ENCODE data around the gene DCD. TPM values are rescaled to one million over a fixed set of nuclear protein-coding genes. Genes with fewer than 3 reads are reported as not detected.

Gene DCD
- polyA plus RNA-seq, 1 donor from 2014 or later = not detected

GRCh38 chr12:54611715-54612149 is 36.4 kb downstream of the DCD start:
- H3K9me2 ChIP-seq (ENCODE audit: insufficient read depth, low read length) = no peaks in the 10 kb centered on the region
- H3F3A ChIP-seq (ENCODE audit: insufficient read depth, low read length, poor library complexity, severe bottlenecking) = no peaks in the 10 kb centered on the region
- no peaks in the 10 kb centered on the region for H3K9me3 ChIP-seq (ENCODE audit: low read length)
- H3K36me3 ChIP-seq (ENCODE audit: insufficient read depth, low read length) = no peaks in the 10 kb centered on the region
- H3K27ac ChIP-seq (ENCODE audit: low read length) = no peak overlapping the region
- no peak overlapping the region for H2AFZ ChIP-seq (ENCODE audit: low read depth, low read length)
- H3K4me3 ChIP-seq (ENCODE audit: low read length) = no peak overlapping the region
- no peak overlapping the region for H3K9ac ChIP-seq (ENCODE audit: low read length)
- TF ChIP-seq POLR2AphosphoS5 (IDR thresholded peaks at IDR 0.05) = no peak
- TF ChIP-seq CTCF (IDR thresholded peaks at IDR 0.05; ENCODE audit: poor library complexity, severe bottlenecking) = no peak
- TF ChIP-seq REST (IDR thresholded peaks at IDR 0.05; ENCODE audit: borderline replicate concordance) = no peak
- no peak for TF ChIP-seq RAD21 (conservative IDR thresholded peaks at IDR 0.05)
- no peak for TF ChIP-seq TAF1 (IDR thresholded peaks at IDR 0.05; ENCODE audit: low read depth)
- TF ChIP-seq SMC3 (conservative IDR thresholded peaks at IDR 0.05; ENCODE audit: poor library complexity) = no peak
- no peak for TF ChIP-seq EP300 (conservative IDR thresholded peaks at IDR 0.05; ENCODE audit: poor library complexity, severe bottlenecking)
- no peak for TF ChIP-seq EZH2 (IDR thresholded peaks at IDR 0.05; ENCODE audit: borderline replicate concordance, insufficient read depth, low read length, poor library complexity, severe bottlenecking)
- TF ChIP-seq MXI1 (conservative IDR thresholded peaks at IDR 0.05; ENCODE audit: poor library complexity, severe bottlenecking) = no peak
- no peaks in the 10 kb centered on the region for H4K20me1 ChIP-seq (ENCODE audit: insufficient read depth)
- H3K4me2 ChIP-seq (ENCODE audit: low read length) = no peak overlapping the region
- H3K79me2 ChIP-seq (replicated peaks; ENCODE audit: insufficient read depth, low read length) = no peaks in the 10 kb centered on the region
- no peaks in the 10 kb centered on the region for H3K27me3 ChIP-seq (ENCODE audit: insufficient read depth, low read depth, low read length)

GRCh38 chr12:54608769-54609168 is 39.4 kb downstream of the DCD start:
- Histone ChIP-seq H3K36me3 (ENCODE audit: insufficient read depth, low read length) (no peaks in the 10 kb centered on the region), H2AFZ (ENCODE audit: low read depth, low read length) (no peak overlapping the region), H3K79me2 (replicated peaks; ENCODE audit: insufficient read depth, low read length) (no peaks in the 10 kb centered on the region), H3K9me2 (ENCODE audit: insufficient read depth, low read length) (no peaks in the 10 kb centered on the region), H3K9ac (ENCODE audit: low read length) (no peak overlapping the region), H3K4me2 (ENCODE audit: low read length) (no peak overlapping the region), H3K27ac (ENCODE audit: low read length) (no peak overlapping the region), H3K4me3 (ENCODE audit: low read length) (no peak overlapping the region), H3K9me3 (ENCODE audit: low read length) (no peaks in the 10 kb centered on the region), H3F3A (ENCODE audit: insufficient read depth, low read length, poor library complexity, severe bottlenecking) (no peaks in the 10 kb centered on the region), H4K20me1 (ENCODE audit: insufficient read depth) (no peaks in the 10 kb centered on the region), H3K27me3 (ENCODE audit: insufficient read depth, low read depth, low read length) (no peaks in the 10 kb centered on the region)
- TF ChIP-seq RAD21 (conservative IDR thresholded peaks at IDR 0.05) (no peak), TAF1 (IDR thresholded peaks at IDR 0.05; ENCODE audit: low read depth) (no peak), EP300 (conservative IDR thresholded peaks at IDR 0.05; ENCODE audit: poor library complexity, severe bottlenecking) (no peak), POLR2AphosphoS5 (IDR thresholded peaks at IDR 0.05) (no peak), CTCF (IDR thresholded peaks at IDR 0.05; ENCODE audit: poor library complexity, severe bottlenecking) (no peak), MXI1 (conservative IDR thresholded peaks at IDR 0.05; ENCODE audit: poor library complexity, severe bottlenecking) (no peak), SMC3 (conservative IDR thresholded peaks at IDR 0.05; ENCODE audit: poor library complexity) (no peak), EZH2 (IDR thresholded peaks at IDR 0.05; ENCODE audit: borderline replicate concordance, insufficient read depth, low read length, poor library complexity, severe bottlenecking) (no peak), REST (IDR thresholded peaks at IDR 0.05; ENCODE audit: borderline replicate concordance) (no peak)
